Loucy (cell line): Measurements from ENCODE around the gene PAFAH2.
A peak's percentile ranks its signal among the peaks of the same experiment; 100 is the strongest.

Experiments
- H2AFZ ChIP-seq: fragments of 200-600 bp; sonication (generic); 2 replicates; pipeline ENCODE4 v1.6.0; 2016; ENCODE audit warnings: antibody characterized with exemption, mild to moderate bottlenecking, low read length, moderate library complexity
- H3F3A ChIP-seq: fragments of 200-600 bp; 2 replicates; pipeline ENCODE4 v1.6.0; 2016; ENCODE audit warnings: antibody characterized with exemption, low read depth, mild to moderate bottlenecking
- H3K27me3 ChIP-seq: fragments of 200-600 bp; sonication (generic); 2 replicates; pipeline ENCODE4 v1.6.1; 2014; ENCODE audit warnings: low read length, mild to moderate bottlenecking; ENCODE audit not compliant: insufficient read depth, poor library complexity, severe bottlenecking
- H3K36me3 ChIP-seq: fragments of 200-600 bp; sonication (generic); 2 replicates; pipeline ENCODE4 v1.6.1; 2016; ENCODE audit warnings: low read length; ENCODE audit not compliant: insufficient read depth
- H3K4me1 ChIP-seq: fragments of 200-600 bp; sonication (generic); 2 replicates; pipeline ENCODE4 v1.5.1; 2014; ENCODE audit warnings: low read length, mild to moderate bottlenecking; ENCODE audit not compliant: insufficient read depth, poor library complexity, severe bottlenecking
- H3K4me2 ChIP-seq: fragments of 200-600 bp; sonication (generic); 2 replicates; pipeline ENCODE4 v1.6.0; 2014; ENCODE audit warnings: antibody characterized with exemption, low read length, low read depth, mild to moderate bottlenecking; ENCODE audit not compliant: poor library complexity, severe bottlenecking
- H3K4me3 ChIP-seq: fragments of 200-600 bp; sonication (generic); 2 replicates; pipeline ENCODE4 v1.5.1; 2014; ENCODE audit warnings: low read length, mild to moderate bottlenecking, mixed read lengths; ENCODE audit not compliant: poor library complexity, severe bottlenecking
- H3K79me2 ChIP-seq: fragments of 200-600 bp; sonication (generic); 2 replicates; pipeline ENCODE4 v1.6.1; 2014; ENCODE audit warnings: low read length; ENCODE audit not compliant: insufficient read depth
- H3K9ac ChIP-seq: fragments of 200-600 bp; sonication (generic); 2 replicates; pipeline ENCODE4 v1.6.0; 2014; ENCODE audit warnings: mild to moderate bottlenecking, low read depth, low read length, moderate library complexity; ENCODE audit not compliant: poor library complexity, severe bottlenecking
- H3K9me2 ChIP-seq: fragments of 200-600 bp; sonication (generic); replicated peaks from 2 replicates; pipeline ENCODE4 v1.6.1; 2016; ENCODE audit warnings: low read depth, low read length, mixed read lengths
- H3K9me3 ChIP-seq: fragments of 200-600 bp; sonication (generic); 2 replicates; pipeline ENCODE4 v1.6.1; 2014; ENCODE audit warnings: mild to moderate bottlenecking, antibody characterized with exemption, low read length, low read depth; ENCODE audit not compliant: insufficient read depth
- H4K20me1 ChIP-seq: fragments of 200-600 bp; sonication (generic); 2 replicates; pipeline ENCODE4 v1.6.0; 2014; ENCODE audit warnings: antibody characterized with exemption, low read length, mild to moderate bottlenecking; ENCODE audit not compliant: insufficient read depth, poor library complexity, severe bottlenecking
- CTCF ChIP-seq: fragments of 200-600 bp; sonication (generic); conservative IDR thresholded peaks from 2 replicates; pipeline ENCODE4 v1.5.1; 2014; ENCODE audit warnings: mild to moderate bottlenecking, antibody characterized with exemption, low read length
- EZH2phosphoT487 ChIP-seq: fragments of 200-600 bp; IDR thresholded peaks from 2 replicates; pipeline ENCODE4 v1.6.1; 2018; ENCODE audit warnings: antibody characterized with exemption, mild to moderate bottlenecking, moderate library complexity, borderline replicate concordance

The PAFAH2 gene

GRCh38 chr1:25929016-25929415 is 68.8 kb downstream of the PAFAH2 start:
- H3K79me2 ChIP-seq, result no peaks in the 10 kb centered on the region
- 0 out of 2 replicates have a peak, but pooled peaks cover 4% of the 10 kb centered on the region for H3F3A ChIP-seq
- no peaks in the 10 kb centered on the region for H3K36me3 ChIP-seq
- H3K27me3 ChIP-seq, result no peaks in the 10 kb centered on the region
- no peak overlapping the region for H3K4me3 ChIP-seq
- no peak for TF ChIP-seq CTCF
- TF ChIP-seq EZH2phosphoT487, result no peak
- no peaks in the 10 kb centered on the region for H3K9me3 ChIP-seq
- H4K20me1 ChIP-seq, result no peaks in the 10 kb centered on the region
- H2AFZ ChIP-seq, result no peak overlapping the region
- H3K9ac ChIP-seq, result no peak overlapping the region
- no peaks in the 10 kb centered on the region for H3K9me2 ChIP-seq
- H3K4me2 ChIP-seq, result no peak overlapping the region
- peaks cover 9% of the 10 kb centered on the region for H3K4me1 ChIP-seq

DNA sequence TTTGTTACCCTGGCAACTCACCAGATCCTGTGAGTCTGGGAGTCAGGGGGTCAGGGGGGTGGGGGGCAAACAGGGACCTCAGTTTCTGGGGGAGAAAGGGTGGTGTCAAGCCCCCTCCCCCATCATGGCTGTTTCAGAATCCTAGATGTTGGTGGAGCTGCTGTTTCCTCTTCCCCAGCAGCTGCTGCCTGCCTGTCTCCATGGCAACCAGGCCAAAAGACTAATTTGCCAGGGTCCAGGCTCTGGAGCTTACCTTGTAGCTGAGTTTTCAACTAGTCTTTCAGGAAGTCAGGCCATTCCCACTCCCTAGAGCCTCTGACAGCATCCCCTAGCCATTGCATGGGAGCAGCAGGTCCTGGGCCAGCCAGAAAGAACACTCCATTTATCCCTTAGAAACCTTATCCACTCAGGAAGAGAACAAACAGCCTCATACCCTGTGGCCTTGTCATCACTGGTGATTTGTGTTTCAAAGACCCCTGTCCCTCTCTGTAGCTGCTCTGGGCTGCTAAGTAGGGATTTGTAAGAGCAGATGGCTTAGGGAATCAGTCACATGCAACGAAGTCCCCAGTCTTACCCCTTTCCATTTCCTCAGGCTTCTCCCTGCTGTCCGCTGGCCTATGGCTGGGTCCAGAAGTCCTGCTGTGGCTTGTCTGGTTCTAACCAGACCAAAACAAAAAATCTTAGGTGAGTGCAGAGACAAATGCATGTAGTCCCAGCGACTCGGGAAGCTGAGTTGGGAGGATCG is 70.2 kb downstream of the PAFAH2 start:
- Histone ChIP-seq H3K9me3 (no peaks in the 10 kb centered on the region), H3K4me2 (peak overlapping the region; percentile 15), H3K9ac (no peak overlapping the region), H2AFZ (no peak overlapping the region), H3K27me3 (no peaks in the 10 kb centered on the region), H3K79me2 (no peaks in the 10 kb centered on the region), H3K9me2 (no peaks in the 10 kb centered on the region), H3K4me3 (no peak overlapping the region), H3F3A (0 out of 2 replicates have a peak, but pooled peaks cover 4% of the 10 kb centered on the region), H3K36me3 (no peaks in the 10 kb centered on the region), H4K20me1 (no peaks in the 10 kb centered on the region), H3K4me1 (peaks cover 9% of the 10 kb centered on the region)
- TF ChIP-seq CTCF (no peak), EZH2phosphoT487 (no peak)

- Histone ChIP-seq H3F3A (0 out of 2 replicates have a peak, but pooled peaks cover 4% of the 10 kb centered on the region), H4K20me1 (no peaks in the 10 kb centered on the region), H3K36me3 (no peaks in the 10 kb centered on the region), H2AFZ (no peak overlapping the region), H3K4me3 (no peak overlapping the region), H3K79me2 (no peaks in the 10 kb centered on the region), H3K27me3 (no peaks in the 10 kb centered on the region), H3K9me2 (no peaks in the 10 kb centered on the region), H3K9me3 (no peaks in the 10 kb centered on the region), H3K9ac (no peak overlapping the region), H3K4me1 (peaks cover 9% of the 10 kb centered on the region), H3K4me2 (peak overlapping the region; percentile 15)
- no peak for TF ChIP-seq EZH2phosphoT487
Measured at GRCh38 chr1:25926731-25927496, 70.9 kb downstream of the PAFAH2 start.
